ENCODE data around the gene SH3TC1.

SH3TC1 gene

GRCh38 chr4:8205241-8205707 is 6.2 kb downstream of the SH3TC1 start:
- DNase-seq: no peak
- TF ChIP-seq, protein P1, sequence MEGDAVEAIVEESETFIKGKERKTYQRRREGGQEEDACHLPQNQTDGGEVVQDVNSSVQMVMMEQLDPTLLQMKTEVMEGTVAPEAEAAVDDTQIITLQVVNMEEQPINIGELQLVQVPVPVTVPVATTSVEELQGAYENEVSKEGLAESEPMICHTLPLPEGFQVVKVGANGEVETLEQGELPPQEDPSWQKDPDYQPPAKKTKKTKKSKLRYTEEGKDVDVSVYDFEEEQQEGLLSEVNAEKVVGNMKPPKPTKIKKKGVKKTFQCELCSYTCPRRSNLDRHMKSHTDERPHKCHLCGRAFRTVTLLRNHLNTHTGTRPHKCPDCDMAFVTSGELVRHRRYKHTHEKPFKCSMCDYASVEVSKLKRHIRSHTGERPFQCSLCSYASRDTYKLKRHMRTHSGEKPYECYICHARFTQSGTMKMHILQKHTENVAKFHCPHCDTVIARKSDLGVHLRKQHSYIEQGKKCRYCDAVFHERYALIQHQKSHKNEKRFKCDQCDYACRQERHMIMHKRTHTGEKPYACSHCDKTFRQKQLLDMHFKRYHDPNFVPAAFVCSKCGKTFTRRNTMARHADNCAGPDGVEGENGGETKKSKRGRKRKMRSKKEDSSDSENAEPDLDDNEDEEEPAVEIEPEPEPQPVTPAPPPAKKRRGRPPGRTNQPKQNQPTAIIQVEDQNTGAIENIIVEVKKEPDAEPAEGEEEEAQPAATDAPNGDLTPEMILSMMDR (IDR thresholded peaks at IDR 0.05; ENCODE audit: low read depth, low read length, missing control alignments): no peak
- no peak overlapping the region for H3K27ac ChIP-seq
- in situ Hi-C loops (cut with HindIII; ENCODE audit: low pct_ligation_motif_present, low sequenced_read_pairs): no loop called here
- no peak overlapping the region for H3K4me3 ChIP-seq (ENCODE audit: low read depth, low read length)
- H3K36me3 ChIP-seq (replicated peaks): no peaks in the 10 kb centered on the region
- H3K27me3 ChIP-seq (replicated peaks): no peaks in the 10 kb centered on the region

- DNase-seq: no peak
- no peak overlapping the region for H3K4me3 ChIP-seq (ENCODE audit: low read depth, low read length)
- no peaks in the 10 kb centered on the region for H3K36me3 ChIP-seq (replicated peaks)
- TF ChIP-seq, protein P1 (IDR thresholded peaks at IDR 0.05; ENCODE audit: low read depth, low read length, missing control alignments): no peak
- no peak overlapping the region for H3K27ac ChIP-seq
- no peaks in the 10 kb centered on the region for H3K27me3 ChIP-seq (replicated peaks)
- in situ Hi-C loops (cut with HindIII; ENCODE audit: low pct_ligation_motif_present, low sequenced_read_pairs): no loop called here
Observed at GRCh38 chr4:8205749-8206611, 6.9 kb downstream of the SH3TC1 start.

GRCh38 chr4:8207314-8207713 is 8.2 kb downstream of the SH3TC1 start:
- in situ Hi-C loops (cut with HindIII; ENCODE audit: low pct_ligation_motif_present, low sequenced_read_pairs): no loop called here
- Histone ChIP-seq H3K27me3 (replicated peaks) (no peaks in the 10 kb centered on the region), H3K36me3 (replicated peaks) (no peaks in the 10 kb centered on the region), H3K4me3 (ENCODE audit: low read depth, low read length) (no peak overlapping the region), H3K27ac (no peak overlapping the region)
- TF ChIP-seq, protein P1 (IDR thresholded peaks at IDR 0.05; ENCODE audit: low read depth, low read length, missing control alignments): no peak
- no peak for DNase-seq

- in situ Hi-C loops (cut with HindIII; ENCODE audit: low pct_ligation_motif_present, low sequenced_read_pairs): no loop called here
- Histone ChIP-seq H3K4me3 (ENCODE audit: low read depth, low read length) (no peak overlapping the region), H3K27me3 (replicated peaks) (no peaks in the 10 kb centered on the region), H3K36me3 (replicated peaks) (no peaks in the 10 kb centered on the region), H3K27ac (no peak overlapping the region)
- DNase-seq: no peak
- TF ChIP-seq, protein P1 (IDR thresholded peaks at IDR 0.05; ENCODE audit: low read depth, low read length, missing control alignments): no peak
Observed at GRCh38 chr4:8208565-8208964, 9.5 kb downstream of the SH3TC1 start.

DNA sequence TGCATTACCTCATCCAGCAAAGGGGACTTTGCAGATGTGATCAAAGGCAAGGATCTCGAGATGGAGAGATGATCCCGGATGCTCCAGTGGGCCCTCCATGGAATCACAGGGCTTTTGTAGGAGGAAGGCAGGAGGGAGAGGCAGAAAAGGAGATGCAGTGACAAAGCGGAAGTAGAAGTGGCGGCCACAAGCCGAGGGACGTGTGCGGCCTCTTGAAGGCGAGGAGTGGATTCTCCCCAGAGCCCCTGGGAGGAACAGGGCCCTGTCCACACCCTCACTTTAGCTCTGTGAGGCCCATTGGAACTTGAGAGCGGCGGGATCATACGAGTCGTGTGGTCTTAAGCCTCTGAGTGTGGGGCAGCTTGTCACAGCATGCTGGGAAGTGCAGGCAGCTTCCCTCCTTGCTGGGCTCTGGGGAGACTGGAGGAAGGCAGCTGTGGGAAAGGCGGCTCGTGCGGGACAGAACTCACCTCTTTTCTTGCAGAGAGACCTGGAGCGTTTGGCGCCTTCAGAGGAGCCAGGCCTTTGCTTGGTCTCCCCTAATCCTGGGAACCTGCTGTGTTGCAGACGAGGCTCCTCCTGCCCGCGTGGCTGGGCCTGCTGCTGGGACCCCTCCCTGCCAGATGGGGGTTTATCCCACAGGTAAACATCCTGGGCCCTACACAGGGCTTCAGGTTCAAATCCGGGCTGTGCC is 10.2 kb downstream of the SH3TC1 start:
- Histone ChIP-seq H3K27me3 (replicated peaks) (no peaks in the 10 kb centered on the region), H3K36me3 (replicated peaks) (no peaks in the 10 kb centered on the region), H3K27ac (no peak overlapping the region), H3K4me3 (ENCODE audit: low read depth, low read length) (no peak overlapping the region)
- TF ChIP-seq, protein P1 (IDR thresholded peaks at IDR 0.05; ENCODE audit: low read depth, low read length, missing control alignments): no peak
- in situ Hi-C loops (cut with HindIII; ENCODE audit: low pct_ligation_motif_present, low sequenced_read_pairs): no loop called here
- no peak for DNase-seq

All from brain microvascular endothelial cell (primary cell).